ENCODE data around the gene NFKB2.

NFKB2 gene

DNA sequence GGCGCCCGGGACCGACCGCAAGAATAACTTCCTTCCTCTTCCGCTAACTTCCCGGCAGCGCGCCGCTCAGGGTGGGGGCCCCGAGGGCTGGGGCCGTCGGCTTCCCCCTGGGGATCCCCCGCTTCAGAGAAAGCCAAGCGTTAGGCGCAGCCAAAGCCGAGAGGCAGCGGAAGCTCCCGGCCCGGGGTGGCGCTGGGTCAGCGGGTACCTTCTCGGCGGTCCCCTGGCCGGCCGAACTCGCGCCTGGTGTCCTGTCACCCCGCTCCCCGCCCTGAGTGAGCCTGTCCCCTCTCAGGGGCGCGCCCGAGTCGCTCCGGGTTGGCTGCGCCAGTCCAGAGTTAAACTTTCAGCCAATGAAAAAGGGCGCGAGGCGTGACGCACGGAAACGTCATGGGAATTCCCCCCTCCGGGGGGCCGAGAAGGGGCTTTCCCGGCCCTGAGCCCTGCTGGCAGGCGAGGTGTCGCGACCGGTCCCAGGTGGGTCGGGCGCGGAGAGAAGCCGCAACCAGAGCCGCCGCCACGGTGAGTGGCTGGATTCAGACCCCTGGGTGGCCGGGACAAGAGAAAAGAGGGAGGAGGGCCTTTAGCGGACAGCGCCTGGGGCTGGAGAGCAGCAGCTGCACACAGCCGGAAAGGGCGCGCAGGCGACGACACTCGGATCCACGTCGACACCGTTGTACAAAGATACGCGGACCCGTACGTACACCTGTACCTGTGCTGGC, 1.3 kb upstream of the NFKB2 start:
- Histone ChIP-seq H3K27ac (peak overlapping the region; percentile 97 to 98), H3K4me3 (peak overlapping the region; percentile 90)
- DNase-seq (ENCODE audit: low spot score), result peak; percentile 96
- peak; percentile 36 for TF ChIP-seq CTCF (IDR thresholded peaks at IDR 0.05)

DNA sequence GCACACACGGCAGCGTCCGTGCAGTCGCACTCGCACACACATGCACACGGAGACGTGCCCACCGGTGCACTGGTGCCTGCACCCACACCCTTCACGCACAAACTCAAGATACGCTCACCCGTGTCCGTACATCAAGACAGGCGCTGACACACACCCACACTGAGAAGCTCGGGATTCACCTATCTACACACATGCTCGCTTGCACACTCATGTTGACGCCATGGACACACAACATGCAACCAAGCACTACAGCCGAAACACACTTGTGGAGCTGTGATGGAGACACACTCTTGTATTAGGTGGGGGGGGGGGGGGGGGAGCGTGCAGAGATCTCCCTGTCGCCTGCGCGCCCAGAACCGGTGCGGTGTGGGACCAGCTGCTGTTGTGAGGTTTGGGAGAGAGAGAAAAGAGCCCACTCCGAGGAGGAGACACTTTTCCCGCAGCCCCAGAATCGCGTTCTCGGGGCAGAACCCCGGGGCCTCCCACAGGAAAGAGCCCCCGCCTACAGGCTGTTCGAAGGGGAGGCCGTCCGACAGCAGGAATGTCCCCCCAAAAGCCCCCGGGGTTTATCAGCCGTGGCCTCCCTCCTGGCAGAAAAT, 605 bp upstream of the NFKB2 start:
- Histone ChIP-seq H3K4me3 (peak overlapping the region; percentile 90), H3K27ac (peak overlapping the region; percentile 97 to 98)
- DNase-seq (ENCODE audit: low spot score), result no peak
- TF ChIP-seq CTCF (IDR thresholded peaks at IDR 0.05), result no peak

DNA sequence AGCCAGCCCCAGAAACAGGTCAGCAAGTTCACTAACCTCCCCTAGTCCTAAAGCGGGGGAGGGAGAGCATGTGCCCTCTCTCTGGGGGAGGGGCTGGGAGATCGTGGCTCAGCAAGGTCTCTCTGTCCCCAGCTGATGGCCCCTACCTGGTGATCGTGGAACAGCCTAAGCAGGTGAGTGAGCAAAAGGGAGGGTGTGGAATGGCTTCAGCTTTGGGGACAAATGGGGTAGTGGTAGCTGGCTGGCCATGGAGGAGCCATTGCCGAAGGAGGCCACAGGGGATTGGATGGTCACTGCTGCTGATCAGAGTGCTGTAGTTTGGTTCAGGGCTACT, 779 bp downstream of the NFKB2 start:
- DNase-seq (ENCODE audit: low spot score), result no peak
- Histone ChIP-seq H3K27ac (peak overlapping the region; percentile 97 to 98), H3K4me3 (peak overlapping the region; percentile 90)
- no peak for TF ChIP-seq CTCF (IDR thresholded peaks at IDR 0.05)

GRCh38 chr10:102396730-102397151, 1.2 kb downstream of the NFKB2 start:
- no peak for TF ChIP-seq CTCF (IDR thresholded peaks at IDR 0.05)
- peak overlapping the region; percentile 90 for H3K4me3 ChIP-seq
- no peak for DNase-seq (ENCODE audit: low spot score)
- peak overlapping the region in 1 of 2 donors; percentile 98 for H3K27ac ChIP-seq

DNA sequence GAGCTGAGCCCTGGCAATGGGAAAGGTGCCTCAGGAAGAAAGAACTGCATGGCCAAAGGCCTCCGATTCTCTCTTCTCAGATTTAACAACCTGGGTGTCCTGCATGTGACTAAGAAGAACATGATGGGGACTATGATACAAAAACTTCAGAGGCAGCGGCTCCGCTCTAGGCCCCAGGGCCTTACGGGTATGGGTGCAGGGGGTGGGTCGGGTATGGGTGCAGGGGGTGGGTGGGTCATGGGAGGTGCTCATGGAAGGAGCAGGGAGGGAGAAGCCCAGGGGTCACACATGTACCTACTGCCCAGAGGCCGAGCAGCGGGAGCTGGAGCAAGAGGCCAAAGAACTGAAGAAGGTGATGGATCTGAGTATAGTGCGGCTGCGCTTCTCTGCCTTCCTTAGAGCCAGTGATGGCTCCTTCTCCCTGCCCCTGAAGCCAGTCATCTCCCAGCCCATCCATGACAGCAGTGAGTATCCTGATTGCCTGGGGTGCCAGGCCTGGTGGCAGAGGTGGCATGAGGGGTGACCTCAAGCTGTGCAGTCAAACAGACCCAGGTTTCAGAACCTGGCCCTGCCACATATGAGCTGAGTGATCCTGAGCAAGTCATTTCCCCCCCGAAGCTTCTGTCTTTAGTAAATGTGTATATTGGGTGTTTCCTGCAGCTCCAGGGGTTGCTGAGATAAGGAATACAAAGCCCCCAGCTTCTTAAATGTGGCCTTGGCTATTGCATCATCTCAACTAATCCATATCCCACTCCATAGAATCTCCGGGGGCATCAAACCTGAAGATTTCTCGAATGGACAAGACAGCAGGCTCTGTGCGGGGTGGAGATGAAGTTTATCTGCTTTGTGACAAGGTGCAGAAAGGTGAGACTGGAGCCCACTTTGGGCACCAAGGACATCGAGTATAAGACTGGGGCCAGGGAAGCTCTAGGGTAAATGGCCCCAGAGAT, 2.0 kb downstream of the NFKB2 start:
- no peak for DNase-seq (ENCODE audit: low spot score)
- no peak for TF ChIP-seq CTCF (IDR thresholded peaks at IDR 0.05)
- H3K27ac ChIP-seq, result no peak overlapping the region
- H3K4me3 ChIP-seq, result no peak overlapping the region

DNA sequence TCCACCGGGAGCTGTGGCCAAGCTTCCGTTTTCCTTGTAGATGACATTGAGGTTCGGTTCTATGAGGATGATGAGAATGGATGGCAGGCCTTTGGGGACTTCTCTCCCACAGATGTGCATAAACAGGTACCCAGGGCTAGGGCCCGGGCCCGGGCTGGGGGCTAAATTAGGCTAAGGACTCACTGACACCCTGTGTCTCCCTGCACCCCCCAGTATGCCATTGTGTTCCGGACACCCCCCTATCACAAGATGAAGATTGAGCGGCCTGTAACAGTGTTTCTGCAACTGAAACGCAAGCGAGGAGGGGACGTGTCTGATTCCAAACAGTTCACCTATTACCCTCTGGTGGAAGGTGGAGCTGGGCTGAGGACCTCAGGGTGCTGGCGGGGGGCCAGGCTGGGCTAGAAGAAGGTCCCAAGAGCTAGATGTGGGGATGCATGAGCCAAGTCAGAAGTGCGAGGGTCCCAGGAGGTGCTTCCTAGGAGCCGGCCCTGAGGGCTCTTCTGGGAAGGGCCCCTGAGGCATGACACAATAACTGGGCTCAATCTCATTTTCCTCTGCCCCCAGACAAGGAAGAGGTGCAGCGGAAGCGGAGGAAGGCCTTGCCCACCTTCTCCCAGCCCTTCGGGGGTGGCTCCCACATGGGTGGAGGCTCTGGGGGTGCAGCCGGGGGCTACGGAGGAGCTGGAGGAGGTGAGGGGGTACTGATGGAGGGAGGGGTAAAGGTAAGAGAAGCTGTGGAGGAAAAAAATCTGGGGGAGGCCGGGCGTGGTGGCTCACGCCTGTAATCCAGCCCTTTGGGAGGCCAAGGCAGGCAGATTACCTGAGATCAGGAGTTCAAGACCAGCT, 2.9 kb downstream of the NFKB2 start:
- DNase-seq (ENCODE audit: low spot score), result no peak
- no peak for TF ChIP-seq CTCF (IDR thresholded peaks at IDR 0.05)
- Histone ChIP-seq H3K4me3 (peak overlapping the region; percentile 89), H3K27ac (peak overlapping the region; percentile 91 to 96)

Measured in coronary artery (tissue), 2 donors.